HepG2 (cell line): ENCODE data around the gene C1QL4. TPM values are rescaled to one million over a fixed set of nuclear protein-coding genes. Genes with fewer than 3 reads are reported as not detected.

Experiments used
- BATF2 ChIP-seq: sonication (generic); formaldehyde crosslinking; IDR thresholded peaks from 2 replicates; pipeline ENCODE4 v1.8.0; 2022; ENCODE audit warnings: mild to moderate bottlenecking, missing genetic modification reagents, moderate library complexity
- CENPBD1 ChIP-seq: sonication (generic); formaldehyde crosslinking; IDR thresholded peaks from 2 replicates; pipeline ENCODE4 v1.8.0; 2022; ENCODE audit warnings: missing genetic modification reagents, low read depth, mild to moderate bottlenecking, borderline replicate concordance
- DMTF1 ChIP-seq: sonication (generic); formaldehyde crosslinking; IDR thresholded peaks from 2 replicates; pipeline ENCODE4 v1.4.0; 2020; ENCODE audit warnings: mild to moderate bottlenecking, missing genetic modification reagents
- FOXA1 ChIP-seq, 2 experiments: fragments of 450-650 bp in 1 of 2; sonication (generic) in 1 of 2; formaldehyde crosslinking in 1 of 2; IDR thresholded peaks; 2 replicates each; pipeline versions ENCODE4 v1.4.0 to v1.6.1; 2016 to 2020; ENCODE audit warnings: missing genetic modification reagents in 1 of 2
- HNRNPLL ChIP-seq: fragments of 200-400 bp; formaldehyde crosslinking; IDR thresholded peaks from 2 replicates; pipeline ENCODE4 v1.6.1; 2017; ENCODE audit warnings: mild to moderate bottlenecking, low read depth, low read length; ENCODE audit not compliant: poor library complexity, severe bottlenecking
- NRL ChIP-seq: sonication (generic); formaldehyde crosslinking; IDR thresholded peaks from 2 replicates; pipeline ENCODE4 v1.5.0; 2020; ENCODE audit warnings: missing genetic modification reagents, mild to moderate bottlenecking, moderate library complexity, borderline replicate concordance
- RNF2 ChIP-seq: fragments of 450-650 bp; conservative IDR thresholded peaks from 2 replicates; pipeline ENCODE4 v1.6.1; 2016; ENCODE audit warnings: low read depth
- SOX5 ChIP-seq: IDR thresholded peaks from 2 replicates; pipeline ENCODE4 v1.6.1; 2016; ENCODE audit warnings: borderline replicate concordance
- SP2 ChIP-seq: sonication (generic); formaldehyde crosslinking; IDR thresholded peaks from 2 replicates; pipeline ENCODE4 v1.5.1; 2020; ENCODE audit warnings: mild to moderate bottlenecking, missing genetic modification reagents
- ZBTB7A ChIP-seq: sonication (generic); formaldehyde crosslinking; IDR thresholded peaks from 2 replicates; pipeline ENCODE4 v1.8.0; 2022; ENCODE audit warnings: mild to moderate bottlenecking, missing genetic modification reagents
- ZNF556 ChIP-seq: sonication (generic); formaldehyde crosslinking; IDR thresholded peaks from 2 replicates; pipeline ENCODE4 v1.4.0; 2020; ENCODE audit warnings: mild to moderate bottlenecking, missing genetic modification reagents, borderline replicate concordance
- ZNF574 ChIP-seq: sonication (generic); formaldehyde crosslinking; IDR thresholded peaks from 2 replicates; pipeline ENCODE4 v1.4.0; 2020; ENCODE audit warnings: missing genetic modification reagents
- ZNF687 ChIP-seq: sonication (generic); formaldehyde crosslinking; IDR thresholded peaks from 2 replicates; pipeline ENCODE4 v1.5.1; 2020; ENCODE audit warnings: mild to moderate bottlenecking, missing genetic modification reagents, moderate library complexity
- ZNF770 ChIP-seq: sonication (generic); formaldehyde crosslinking; IDR thresholded peaks from 2 replicates; pipeline ENCODE4 v1.5.0; 2020; ENCODE audit warnings: mild to moderate bottlenecking, missing genetic modification reagents
- ZNF773 ChIP-seq: sonication (generic); formaldehyde crosslinking; IDR thresholded peaks from 2 replicates; pipeline ENCODE4 v1.4.0; 2020; ENCODE audit warnings: missing genetic modification reagents, borderline replicate concordance
- polyA plus RNA-seq, 8 experiments: library from polyadenylated mRNA; depleted of rRNA in 3 of 8; stranded (reverse) in 7 of 8; unstranded in 1 of 8; fragments of >200 nt; fragmentation: Illumina TruSeq in 4 of 8; extraction: Trizol in 4 of 8; gene quantifications; 2 replicates each; pipeline versions ENCODE4 v1.2.1 to v1.2.3, GENCODE V29; 2011 to 2016; ENCODE audit warnings: low read depth in 4 of 8, missing spikeins in 1 of 8, mixed read lengths in 1 of 8; ENCODE audit not compliant: insufficient read depth in 1 of 8
- total RNA-seq, 5 experiments: library from RNA; depleted of rRNA; stranded (reverse); fragments of >200 nt; fragmentation: Illumina TruSeq; extraction: Trizol; gene quantifications; 2 replicates each; pipeline ENCODE4 v1.2.3, GENCODE V29; 2016; ENCODE audit warnings: low read depth in 1 of 5

C1QL4 gene
- total and polyA plus RNA-seq, 2 of the 13 experiments (the other 11 are each of a cell fraction or from before 2014, with no cell fraction given) = 0.03 TPM; not detected in 1

- no peak for TF ChIP-seq DMTF1 (CRISPR knock-in tag)
- TF ChIP-seq CENPBD1 (CRISPR knock-in tag) = no peak
- TF ChIP-seq ZNF687 = peak; percentile 74
- no peak for TF ChIP-seq SOX5 (CRISPR knock-in tag)
- TF ChIP-seq ZNF773 = no peak
- no peak for TF ChIP-seq FOXA1 (IDR thresholded peaks at IDR 0.05)
- TF ChIP-seq FOXA1 (CRISPR knock-in tag; IDR thresholded peaks at IDR 0.05) = peak; percentile 31; the same call in 1 of the 2 replicates
- 0 out of 2 replicates have a peak, but pooled peaks have one; percentile 32 for TF ChIP-seq ZBTB7A (CRISPR knock-in tag)
- no peak for TF ChIP-seq BATF2 (CRISPR knock-in tag)
- peak; percentile 28 for TF ChIP-seq HNRNPLL
- no peak for TF ChIP-seq RNF2
- peak; percentile 35; the same call in 1 of the 2 replicates for TF ChIP-seq SP2 (CRISPR knock-in tag)
- no peak for TF ChIP-seq ZNF574 (CRISPR knock-in tag)
- TF ChIP-seq ZNF770 = peak; percentile 82
- TF ChIP-seq NRL (CRISPR knock-in tag) = 0 out of 2 replicates have a peak, but pooled peaks have one; percentile 51
- TF ChIP-seq ZNF556 = no peak
Measured at GRCh38 chr12:49346659-49347310, 9.8 kb upstream of the C1QL4 start, which contains the start of gene DNAJC22 (continued).
